Muscle layer of colon (tissue), 2 donors: ENCODE results near the gene SORBS1.
"Not testable (repeated sequence)": the region's sequence is repeated elsewhere in the genome, so short reads cannot be mapped to it uniquely, and the experiment has no call there.

Experiments used
- H3K27ac ChIP-seq: one replicate; pipeline ENCODE4 v1.7.0; 2013; ENCODE audit warnings: low read depth, mild to moderate bottlenecking, low read length, moderate library complexity
- H3K27me3 ChIP-seq, 2 donors: one replicate each; pipeline ENCODE4 v1.7.0; 2013; ENCODE audit warnings: low read length in 2 of 2, mild to moderate bottlenecking in 2 of 2; ENCODE audit not compliant: insufficient read depth in 2 of 2, control insufficient read depth in 1 of 2
- H3K36me3 ChIP-seq: one replicate; pipeline ENCODE4 v1.7.0; 2013; ENCODE audit warnings: mild to moderate bottlenecking, low read length; ENCODE audit not compliant: insufficient read depth
- H3K4me1 ChIP-seq: one replicate; pipeline ENCODE4 v1.7.0; 2013; ENCODE audit warnings: mild to moderate bottlenecking, low read length; ENCODE audit not compliant: insufficient read depth
- H3K4me3 ChIP-seq, 2 donors: one replicate each; pipeline ENCODE4 v1.7.0; 2013; ENCODE audit warnings: low read length in 2 of 2, low read depth in 1 of 2, mild to moderate bottlenecking in 1 of 2, moderate library complexity in 1 of 2
- H3K9ac ChIP-seq: one replicate; pipeline ENCODE4 v1.7.0; 2013; ENCODE audit warnings: low read length
- H3K9me3 ChIP-seq: one replicate; pipeline ENCODE4 v1.7.0; 2013; ENCODE audit warnings: mild to moderate bottlenecking, low read length
- donor health status: abdominal sarcoma.
- donor health status: Adenocarcinoma of cecum.

The SORBS1 gene

GRCh38 chr10:95478185-95478584 is 83.0 kb downstream of the SORBS1 start:
- H3K36me3 ChIP-seq, result peaks cover 11% of the 10 kb centered on the region
- peak overlapping the region; percentile 70 for H3K27ac ChIP-seq
- peaks cover 87% of the 10 kb centered on the region for H3K4me1 ChIP-seq
- no peak overlapping the region for H3K4me3 ChIP-seq
- no peaks in the 10 kb centered on the region for H3K27me3 ChIP-seq
- H3K9me3 ChIP-seq, result no peaks in the 10 kb centered on the region
- no peak overlapping the region for H3K9ac ChIP-seq

GRCh38 chr10:95477175-95477520 is 84.0 kb downstream of the SORBS1 start:
- Histone ChIP-seq H3K9ac (no peak overlapping the region), H3K9me3 (no peaks in the 10 kb centered on the region), H3K36me3 (peaks cover 11% of the 10 kb centered on the region), H3K27me3 (no peaks in the 10 kb centered on the region), H3K4me3 (no peak overlapping the region), H3K4me1 (peaks cover 80% of the 10 kb centered on the region), H3K27ac (peak overlapping the region; percentile 70)

- Histone ChIP-seq H3K36me3 (peaks cover 11% of the 10 kb centered on the region), H3K4me3 (no peak overlapping the region), H3K9ac (no peak overlapping the region), H3K9me3 (no peaks in the 10 kb centered on the region), H3K27ac (peak overlapping the region; percentile 81), H3K27me3 (no peaks in the 10 kb centered on the region), H3K4me1 (peaks cover 80% of the 10 kb centered on the region)
Measured at GRCh38 chr10:95476469-95477174, 84.5 kb downstream of the SORBS1 start.

GRCh38 chr10:95475827-95476468 is 85.2 kb downstream of the SORBS1 start:
- Histone ChIP-seq H3K27ac (peak overlapping the region; percentile 81), H3K27me3 (no peaks in the 10 kb centered on the region), H3K4me3 (no peak overlapping the region), H3K9ac (no peak overlapping the region), H3K9me3 (no peaks in the 10 kb centered on the region), H3K36me3 (peaks cover 11% of the 10 kb centered on the region), H3K4me1 (peaks cover 78% of the 10 kb centered on the region)

GRCh38 chr10:95475003-95475383 is 86.2 kb downstream of the SORBS1 start:
- Histone ChIP-seq H3K27me3 (no peaks in the 10 kb centered on the region), H3K9me3 (no peaks in the 10 kb centered on the region), H3K36me3 (peaks cover 11% of the 10 kb centered on the region), H3K9ac (peak overlapping the region; percentile 0), H3K4me3 (no peak overlapping the region), H3K27ac (peak overlapping the region; percentile 81), H3K4me1 (peaks cover 74% of the 10 kb centered on the region)

GRCh38 chr10:95474228-95475002 is 86.8 kb downstream of the SORBS1 start:
- peaks cover 11% of the 10 kb centered on the region for H3K36me3 ChIP-seq
- H3K4me1 ChIP-seq, result peaks cover 74% of the 10 kb centered on the region
- H3K27me3 ChIP-seq, result no peaks in the 10 kb centered on the region
- H3K9ac ChIP-seq, result peak overlapping the region; percentile 28
- H3K9me3 ChIP-seq, result no peaks in the 10 kb centered on the region
- peak overlapping the region; percentile 81 for H3K27ac ChIP-seq
- no peak overlapping the region for H3K4me3 ChIP-seq

- Histone ChIP-seq H3K9ac (no peak overlapping the region), H3K27ac (peak overlapping the region; percentile 73), H3K4me1 (peaks cover 70% of the 10 kb centered on the region), H3K27me3 (no peaks in the 10 kb centered on the region), H3K4me3 (no peak overlapping the region), H3K36me3 (peaks cover 5% of the 10 kb centered on the region), H3K9me3 (no peaks in the 10 kb centered on the region)
Measured at GRCh38 chr10:95472304-95473088, 88.7 kb downstream of the SORBS1 start.

GRCh38 chr10:95469676-95470075 is 91.5 kb downstream of the SORBS1 start:
- Histone ChIP-seq H3K27me3 (no peaks in the 10 kb centered on the region), H3K36me3 (peaks cover 5% of the 10 kb centered on the region), H3K27ac (peak overlapping the region; percentile 77), H3K4me1 (peaks cover 58% of the 10 kb centered on the region), H3K9me3 (no peaks in the 10 kb centered on the region), H3K9ac (no peak overlapping the region), H3K4me3 (no peak overlapping the region)

- Histone ChIP-seq H3K4me1 (peaks cover 58% of the 10 kb centered on the region), H3K4me3 (no peak overlapping the region), H3K27ac (peak overlapping the region; percentile 82), H3K9ac (no peak overlapping the region), H3K36me3 (peaks cover 5% of the 10 kb centered on the region), H3K27me3 (no peaks in the 10 kb centered on the region), H3K9me3 (no peaks in the 10 kb centered on the region)
Measured at GRCh38 chr10:95469251-95469650, 91.9 kb downstream of the SORBS1 start.

GRCh38 chr10:95467642-95468041 is 93.5 kb downstream of the SORBS1 start:
- not testable (repeated sequence) for H3K27me3 ChIP-seq, H3K4me3 ChIP-seq, H3K9me3 ChIP-seq, H3K36me3 ChIP-seq, H3K9ac ChIP-seq
- peaks cover 68% of the 10 kb centered on the region for H3K4me1 ChIP-seq
- peak overlapping the region; percentile 4 for H3K27ac ChIP-seq

GRCh38 chr10:95467162-95467599 is 94.0 kb downstream of the SORBS1 start:
- Histone ChIP-seq H3K9ac (no peak overlapping the region), H3K4me3 (no peak overlapping the region)

More at GRCh38 chr10:95467162-95467599, 94.0 kb downstream of the SORBS1 start:
- H3K27me3 ChIP-seq, result no peaks in the 10 kb centered on the region
- H3K27ac ChIP-seq, result peak overlapping the region; percentile 4
- no peaks in the 10 kb centered on the region for H3K9me3 ChIP-seq
- H3K36me3 ChIP-seq, result peaks cover 5% of the 10 kb centered on the region
- H3K4me1 ChIP-seq, result peaks cover 71% of the 10 kb centered on the region
